A549 (cell line): ENCODE measurements around the gene SEL1L3.

ENCODE experiments used
- CBX2 ChIP-seq: fragments of 200-600 bp; sonication (generic); IDR thresholded peaks from 2 replicates; pipeline ENCODE4 v1.6.1; 2016; ENCODE audit warnings: low read depth, mild to moderate bottlenecking, borderline replicate concordance
- CEBPB ChIP-seq, 2 experiments: fragments of >200 bp in 1 of 2; sonication (Bioruptor Twin) in 1 of 2; formaldehyde crosslinking in 1 of 2; IDR thresholded peaks; 2 replicates each; pipeline ENCODE4 v1.6.1; 2012 to 2016
- EP300 ChIP-seq, 2 experiments: fragments of >200 bp; sonication (Bioruptor Twin); formaldehyde crosslinking; IDR thresholded peaks; 2 replicates in 1 of 2; 3 replicates in 1 of 2; pipeline ENCODE4 v1.6.1; 2016 to 2017
- HDAC2 ChIP-seq: fragments of 200-600 bp; sonication (generic); IDR thresholded peaks from 2 replicates; pipeline ENCODE4 v1.6.1; 2016
- MAFK ChIP-seq: fragments of 450-650 bp; IDR thresholded peaks from 2 replicates; pipeline ENCODE4 v1.6.1; 2014; ENCODE audit not compliant: partially characterized antibody
- PHF8 ChIP-seq: fragments of 200-600 bp; sonication (generic); IDR thresholded peaks from 2 replicates; pipeline ENCODE4 v1.6.1; 2016; ENCODE audit warnings: low read depth, mild to moderate bottlenecking, antibody characterized with exemption, moderate library complexity, borderline replicate concordance
- POLR2A ChIP-seq: IDR thresholded peaks from 2 replicates; pipeline ENCODE4 v1.6.1; 2012; ENCODE audit warnings: mild to moderate bottlenecking, low read length
- RAD21 ChIP-seq, 2 experiments: fragments of >200 bp in 1 of 2; sonication (Bioruptor Twin) in 1 of 2; formaldehyde crosslinking in 1 of 2; IDR thresholded peaks in 1 of 2; conservative IDR thresholded peaks in 1 of 2; 2 replicates in 1 of 2; 3 replicates in 1 of 2; pipeline ENCODE4 v1.6.1; 2012 to 2018; ENCODE audit warnings: inconsistent platforms in 1 of 2
- RNF2 ChIP-seq: fragments of 200-600 bp; sonication (generic); IDR thresholded peaks from 2 replicates; pipeline ENCODE4 v1.6.1; 2016; ENCODE audit warnings: low read depth, mild to moderate bottlenecking, antibody characterized with exemption, moderate library complexity, borderline replicate concordance
- SMC3 ChIP-seq: fragments of >200 bp; sonication (Bioruptor Twin); formaldehyde crosslinking; IDR thresholded peaks from 3 replicates; pipeline ENCODE4 v1.6.1; 2018; ENCODE audit warnings: inconsistent platforms
- ZSCAN20 ChIP-seq: fragments of 250-450 bp; sonication (Bioruptor Pico); IDR thresholded peaks from 2 replicates; pipeline ENCODE4 v1.8.0; 2022; ENCODE audit warnings: mild to moderate bottlenecking, moderate library complexity
- TF ChIP-seq, protein P1 (sequence below): fragments of >200 bp; sonication (Bioruptor Twin); formaldehyde crosslinking; IDR thresholded peaks from 3 replicates; pipeline ENCODE4 v1.5.1; 2016
- TF ChIP-seq, protein P2 (sequence below): fragments of 450-650 bp; IDR thresholded peaks from 2 replicates; pipeline ENCODE4 v1.6.1; 2014; ENCODE audit warnings: antibody characterized with exemption

DNA sequence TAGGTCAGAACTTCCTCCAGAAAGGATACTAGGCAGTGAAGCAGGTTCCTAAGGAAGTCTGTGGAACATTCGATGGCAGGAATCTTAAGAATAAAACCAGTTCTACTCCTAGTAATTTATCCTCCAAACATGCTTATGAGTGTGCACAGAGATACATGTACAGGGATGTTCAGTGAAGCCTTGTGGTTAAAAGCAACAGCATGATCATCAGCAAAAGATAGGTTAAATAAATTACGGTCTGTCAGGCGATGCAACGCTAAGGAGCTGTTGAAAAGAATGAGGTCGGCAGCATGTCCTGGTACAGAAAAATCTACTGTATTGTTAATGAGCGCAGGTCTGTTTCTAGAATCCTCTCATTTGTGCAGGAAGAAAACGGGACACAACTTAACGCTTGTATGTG lies 23.6 kb downstream of the SEL1L3 start:
- TF ChIP-seq, protein P1, sequence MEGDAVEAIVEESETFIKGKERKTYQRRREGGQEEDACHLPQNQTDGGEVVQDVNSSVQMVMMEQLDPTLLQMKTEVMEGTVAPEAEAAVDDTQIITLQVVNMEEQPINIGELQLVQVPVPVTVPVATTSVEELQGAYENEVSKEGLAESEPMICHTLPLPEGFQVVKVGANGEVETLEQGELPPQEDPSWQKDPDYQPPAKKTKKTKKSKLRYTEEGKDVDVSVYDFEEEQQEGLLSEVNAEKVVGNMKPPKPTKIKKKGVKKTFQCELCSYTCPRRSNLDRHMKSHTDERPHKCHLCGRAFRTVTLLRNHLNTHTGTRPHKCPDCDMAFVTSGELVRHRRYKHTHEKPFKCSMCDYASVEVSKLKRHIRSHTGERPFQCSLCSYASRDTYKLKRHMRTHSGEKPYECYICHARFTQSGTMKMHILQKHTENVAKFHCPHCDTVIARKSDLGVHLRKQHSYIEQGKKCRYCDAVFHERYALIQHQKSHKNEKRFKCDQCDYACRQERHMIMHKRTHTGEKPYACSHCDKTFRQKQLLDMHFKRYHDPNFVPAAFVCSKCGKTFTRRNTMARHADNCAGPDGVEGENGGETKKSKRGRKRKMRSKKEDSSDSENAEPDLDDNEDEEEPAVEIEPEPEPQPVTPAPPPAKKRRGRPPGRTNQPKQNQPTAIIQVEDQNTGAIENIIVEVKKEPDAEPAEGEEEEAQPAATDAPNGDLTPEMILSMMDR: no peak
- TF ChIP-seq POLR2A (no peak), ZSCAN20 (CRISPR knock-in tag) (no peak), MAFK (no peak), CBX2 (no peak), HDAC2 (no peak), RNF2 (no peak), PHF8 (no peak), RAD21 (conservative IDR thresholded peaks at IDR 0.05 in 1 of 2, IDR thresholded peaks at IDR 0.05 in 1 of 2) (no peak), SMC3 (no peak), CEBPB (IDR thresholded peaks at IDR 0.05) (no peak), EP300 (IDR thresholded peaks at IDR 0.05) (no peak)
- TF ChIP-seq, protein P2, sequence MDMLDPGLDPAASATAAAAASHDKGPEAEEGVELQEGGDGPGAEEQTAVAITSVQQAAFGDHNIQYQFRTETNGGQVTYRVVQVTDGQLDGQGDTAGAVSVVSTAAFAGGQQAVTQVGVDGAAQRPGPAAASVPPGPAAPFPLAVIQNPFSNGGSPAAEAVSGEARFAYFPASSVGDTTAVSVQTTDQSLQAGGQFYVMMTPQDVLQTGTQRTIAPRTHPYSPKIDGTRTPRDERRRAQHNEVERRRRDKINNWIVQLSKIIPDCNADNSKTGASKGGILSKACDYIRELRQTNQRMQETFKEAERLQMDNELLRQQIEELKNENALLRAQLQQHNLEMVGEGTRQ: no peak
